ENCODE data around the gene DIP2A. TPM values are rescaled to one million over a fixed set of nuclear protein-coding genes. Genes with fewer than 3 reads are reported as not detected.
A peak's percentile ranks its signal among the peaks of the same experiment; 100 is the strongest.

DIP2A gene
- total and polyA plus RNA-seq, 11 donors: 13.4 to 31.9 (median 22.6) TPM

GRCh38 chr21:46538851-46539666 lies 80.4 kb downstream of the DIP2A start:
- Histone ChIP-seq H3K27ac (peak overlapping the region in 5 of 12 donors; percentile 50 to 81 (median 70)), H3K27me3 (no peaks in the 10 kb centered on the region), H3K4me1 (peaks cover 0 to 25% (median 5%) of the 10 kb centered on the region in 12 donors), H3K4me3 (no peak overlapping the region), H3K36me3 (peaks cover 0 to 100% (median 95%) of the 10 kb centered on the region in 9 donors), H3K9me3 (no peaks in the 10 kb centered on the region)
- DNase-seq (no peak), ATAC-seq (no peak)
- intact Hi-C loops (cut with DNase I): no loop called here
- 90 to 96% (median 94%) methylated on average over 11 of the region's 11 CpGs for WGBS, 4 donors
- no peak for TF ChIP-seq CTCF (IDR thresholded peaks at IDR 0.05)
- TF ChIP-seq POLR2A (IDR thresholded peaks at IDR 0.05): no peak

GRCh38 chr21:46540087-46540710 lies 81.5 kb downstream of the DIP2A start:
- TF ChIP-seq CTCF (IDR thresholded peaks at IDR 0.05): no peak
- H3K4me1 ChIP-seq: peaks cover 0 to 25% (median 5%) of the 10 kb centered on the region in 12 donors
- peak overlapping the region in 11 of 12 donors; percentile 22 to 81 (median 64) for H3K27ac ChIP-seq
- 57 to 62% (median 61%) methylated on average over 10 to 11 of the region's 11 CpGs for WGBS, 4 donors
- no peaks in the 10 kb centered on the region for H3K9me3 ChIP-seq
- peaks cover 0 to 100% (median 93%) of the 10 kb centered on the region in 9 donors for H3K36me3 ChIP-seq
- no peak overlapping the region for H3K4me3 ChIP-seq
- intact Hi-C loops (cut with DNase I): no loop called here
- peak in 1 of 5 donors; percentile 27 for DNase-seq
- peak; percentile 38 to 72 (median 62) for ATAC-seq
- no peaks in the 10 kb centered on the region for H3K27me3 ChIP-seq

GRCh38 chr21:46542588-46543124 lies 84.0 kb downstream of the DIP2A start:
- ATAC-seq: no peak
- Histone ChIP-seq H3K4me3 (no peak overlapping the region), H3K36me3 (peaks cover 0 to 100% (median 95%) of the 10 kb centered on the region in 9 donors), H3K4me1 (peaks cover 0 to 20% (median 5%) of the 10 kb centered on the region in 12 donors), H3K27me3 (no peaks in the 10 kb centered on the region), H3K9me3 (no peaks in the 10 kb centered on the region), H3K27ac (no peak overlapping the region)
- DNase-seq: no peak
- WGBS, 4 donors: 85 to 95% (median 92%) methylated on average over 5 to 8 of the region's 8 CpGs
- TF ChIP-seq POLR2A (IDR thresholded peaks at IDR 0.05) (no peak), CTCF (IDR thresholded peaks at IDR 0.05) (no peak)
- intact Hi-C loops (cut with DNase I): no loop called here

- Histone ChIP-seq H3K4me3 (no peak overlapping the region), H3K27ac (no peak overlapping the region), H3K27me3 (no peaks in the 10 kb centered on the region), H3K9me3 (no peaks in the 10 kb centered on the region), H3K36me3 (peaks cover 0 to 100% (median 95%) of the 10 kb centered on the region in 9 donors), H3K4me1 (peaks cover 0 to 20% (median 5%) of the 10 kb centered on the region in 12 donors)
- no peak for ATAC-seq
- no peak for DNase-seq
- TF ChIP-seq CTCF (IDR thresholded peaks at IDR 0.05): no peak
- intact Hi-C loops (cut with DNase I): no loop called here
- WGBS, 4 donors: 88 to 95% (median 91%) methylated on average over 15 to 19 of the region's 19 CpGs
Measured at GRCh38 chr21:46543306-46543705, 84.6 kb downstream of the DIP2A start.
